Measurements from ENCODE around the gene ACADM. TPM values are rescaled to one million over a fixed set of nuclear protein-coding genes. Genes with fewer than 3 reads are reported as not detected.

ACADM gene
- total and polyA plus RNA-seq, 2 of the 13 experiments (the other 11 are each of a cell fraction or from before 2014, with no cell fraction given) = 43.7 to 92.2 TPM

- Histone ChIP-seq H3K79me2 (ENCODE audit: insufficient read depth, low read length) (peaks cover 15% of the 10 kb centered on the region), H3K4me1 (ENCODE audit: insufficient read depth, low read length) (peaks cover 19% of the 10 kb centered on the region), H3K4me3 (replicated peaks in 1 of 3; ENCODE audit: insufficient read depth in 1 of 3, low read depth in 2 of 3, low read length in 3 of 3) (no peak overlapping the region), H3K27ac (ENCODE audit: extremely low read length, insufficient read depth, low read length) (no peak overlapping the region), H3K27me3 (ENCODE audit: control insufficient read depth in 1 of 2, insufficient read depth in 2 of 2, low read length in 2 of 2) (no peaks in the 10 kb centered on the region), H3K4me2 (ENCODE audit: low read depth, low read length) (no peak overlapping the region), H2AFZ (ENCODE audit: low read length) (no peak overlapping the region), H3K36me3 (replicated peaks in 1 of 2; ENCODE audit: control insufficient read depth in 1 of 2, insufficient read depth in 2 of 2, low read length in 2 of 2) (peaks cover 2 to 30% of the 10 kb centered on the region in 2 experiments; a peak in 3 of 5 replicates), H3K9me3 (ENCODE audit: low read length) (no peaks in the 10 kb centered on the region), H3K9ac (ENCODE audit: insufficient read depth, low read depth, low read length) (no peak overlapping the region), H4K20me1 (ENCODE audit: insufficient read depth, low read length) (no peaks in the 10 kb centered on the region; the same call in 1 of the 2 replicates)
- no peak for DNase-seq (ENCODE audit: low spot score)
- no peak for TF ChIP-seq ZNF660 (CRISPR knock-in tag; IDR thresholded peaks at IDR 0.05; ENCODE audit: borderline replicate concordance, low read depth)
- TF ChIP-seq ADNP (CRISPR knock-in tag; IDR thresholded peaks at IDR 0.05) = no peak
- no peak for TF ChIP-seq NFKB2 (CRISPR knock-in tag; IDR thresholded peaks at IDR 0.05; ENCODE audit: borderline replicate concordance)
- TF ChIP-seq POGK (CRISPR knock-in tag; conservative IDR thresholded peaks at IDR 0.05) = no peak
- no peak for TF ChIP-seq MAZ (IDR thresholded peaks at IDR 0.05; ENCODE audit: borderline replicate concordance, low read depth, low read length)
- no peak for TF ChIP-seq MAZ (CRISPR knock-in tag; IDR thresholded peaks at IDR 0.05; ENCODE audit: low read depth)
- no peak for TF ChIP-seq RBAK (CRISPR knock-in tag; IDR thresholded peaks at IDR 0.05)
- no peak for TF ChIP-seq GFI1 (CRISPR knock-in tag; IDR thresholded peaks at IDR 0.05; ENCODE audit: borderline replicate concordance)
- no peak for TF ChIP-seq PAX8 (CRISPR knock-in tag; IDR thresholded peaks at IDR 0.05; ENCODE audit: borderline replicate concordance)
- no peak for TF ChIP-seq ZMYM4 (CRISPR knock-in tag; IDR thresholded peaks at IDR 0.05)
- BruUV-seq (replicated peaks) = TSS peak; percentile 0
- WGBS (ENCODE audit: low lambda C conversion rate) = 92% methylated on average over 1 of the region's 1 CpG
- intact Hi-C loops (cut with micrococcal nuclease; ENCODE audit: unreplicated experiment) (no loop called here), in situ Hi-C loops (cut with HindIII; ENCODE audit: extremely low pct_ligation_motif_present, low pct_unique_long_range_greater_than_20kb) (no loop called here)
- ChIA-PET POLR2A (no interaction called here), CTCF (ENCODE audit: low intra/inter-chr PET ratio, low total read pairs) (no interaction called here)
- no peak for FAIRE-seq
- no peak for ATAC-seq
These were observed 8.2 kb downstream of the ACADM start for GRCh38 chr1:75732703-75733102.
